COLO668 (cell line): ENCODE data around the gene MRPL14.
"Not testable (repeated sequence)": the region's sequence is repeated elsewhere in the genome, so short reads cannot be mapped to it uniquely, and the experiment has no call there.

ENCODE experiments used
- DNase-seq: peaks from one replicate; lab custom pipeline; 2025; ENCODE audit not compliant: unreplicated experiment; lab: John Stamatoyannopoulos, UW

Gene MRPL14

GRCh38 chr6:44150317-44150917 lies 23.2 kb upstream of the MRPL14 start:
- DNase-seq: no peak

GRCh38 chr6:44149369-44150012 lies 22.2 kb upstream of the MRPL14 start:
- DNase-seq: no peak

GRCh38 chr6:44148306-44148705 lies 21.1 kb upstream of the MRPL14 start:
- DNase-seq: no peak

- DNase-seq: no peak
Measured at GRCh38 chr6:44147256-44147655, 20.0 kb upstream of the MRPL14 start.

GRCh38 chr6:44146685-44147084 lies 19.4 kb upstream of the MRPL14 start:
- DNase-seq: no peak

- DNase-seq: no peak
Measured at GRCh38 chr6:44145839-44146238, 18.6 kb upstream of the MRPL14 start.

GRCh38 chr6:44144536-44144935 lies 17.3 kb upstream of the MRPL14 start:
- DNase-seq: not testable (repeated sequence)

- DNase-seq: no peak
Measured at GRCh38 chr6:44143731-44144130, 16.5 kb upstream of the MRPL14 start.

GRCh38 chr6:44142835-44143234 lies 15.6 kb upstream of the MRPL14 start:
- DNase-seq: no peak

- DNase-seq: no peak
Measured at GRCh38 chr6:44139351-44139743, 12.1 kb upstream of the MRPL14 start.

- no peak for DNase-seq
Measured at GRCh38 chr6:44138717-44139350, 11.6 kb upstream of the MRPL14 start.

- no peak for DNase-seq
Measured at GRCh38 chr6:44135875-44136274, 8.6 kb upstream of the MRPL14 start.

GRCh38 chr6:44135173-44135758 lies 8.0 kb upstream of the MRPL14 start:
- no peak for DNase-seq

- no peak for DNase-seq
Measured at GRCh38 chr6:44133981-44134711, 6.9 kb upstream of the MRPL14 start.

- peak; percentile 50 for DNase-seq
Measured at GRCh38 chr6:44133003-44133931, 6.0 kb upstream of the MRPL14 start.

GRCh38 chr6:44132476-44132875 lies 5.2 kb upstream of the MRPL14 start:
- no peak for DNase-seq

GRCh38 chr6:44131892-44132291 lies 4.6 kb upstream of the MRPL14 start:
- DNase-seq: peak; percentile 22

GRCh38 chr6:44129841-44130322 lies 2.6 kb upstream of the MRPL14 start:
- DNase-seq: no peak

GRCh38 chr6:44128020-44128917 lies 1.0 kb upstream of the MRPL14 start:
- DNase-seq: peak; percentile 41
